ENCODE measurements around the gene NEK3.
A peak's percentile ranks its signal among the peaks of the same experiment; 100 is the strongest.

DNA sequence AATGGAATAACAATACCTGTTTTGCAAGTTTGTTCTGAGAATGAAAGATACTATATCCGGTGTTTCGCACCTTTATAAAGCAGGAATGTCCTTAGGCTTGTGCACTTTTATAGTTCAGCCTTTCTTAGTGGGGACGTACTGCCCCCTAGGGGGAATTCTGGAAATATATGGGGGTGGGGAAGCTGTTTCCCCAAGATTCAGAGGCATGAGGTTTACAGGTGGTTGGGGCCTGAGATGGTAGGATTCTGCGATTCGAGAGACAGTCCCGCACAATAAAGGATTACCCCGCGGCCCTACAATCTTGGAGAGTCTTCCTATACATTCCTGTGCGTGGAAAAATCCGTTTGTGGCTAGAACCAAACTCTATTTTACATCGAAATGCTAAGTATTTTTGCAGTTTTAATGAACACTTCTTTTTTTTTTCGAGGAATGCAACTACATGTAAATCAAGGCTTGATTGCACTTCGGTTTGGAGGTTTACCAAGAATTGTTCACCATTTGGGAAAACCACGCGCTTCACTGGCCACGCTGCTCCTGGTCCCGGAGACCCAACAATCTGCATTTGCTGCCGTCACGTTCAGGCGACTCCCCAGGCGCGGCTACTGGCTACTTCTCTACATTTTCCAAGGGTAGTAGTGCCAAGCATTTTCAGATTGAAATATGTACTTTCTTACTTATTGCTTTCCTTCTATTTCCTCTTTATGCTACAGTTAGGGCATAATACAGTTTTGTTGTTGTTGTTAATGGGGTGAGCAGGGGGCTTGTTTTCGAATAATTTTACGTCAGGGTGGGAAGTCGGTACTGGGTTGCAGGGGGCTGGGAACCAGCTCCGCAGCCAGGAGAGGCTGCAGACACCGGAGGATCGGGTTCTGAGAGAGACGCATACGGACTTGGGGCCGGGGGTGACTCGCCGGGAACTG lies 31.4 kb downstream of the NEK3 start:
- TF ChIP-seq GABPA (IDR thresholded peaks at IDR 0.05 in 1 of 2, conservative IDR thresholded peaks at IDR 0.05 in 1 of 2), result no peak
- TF ChIP-seq, protein P1, sequence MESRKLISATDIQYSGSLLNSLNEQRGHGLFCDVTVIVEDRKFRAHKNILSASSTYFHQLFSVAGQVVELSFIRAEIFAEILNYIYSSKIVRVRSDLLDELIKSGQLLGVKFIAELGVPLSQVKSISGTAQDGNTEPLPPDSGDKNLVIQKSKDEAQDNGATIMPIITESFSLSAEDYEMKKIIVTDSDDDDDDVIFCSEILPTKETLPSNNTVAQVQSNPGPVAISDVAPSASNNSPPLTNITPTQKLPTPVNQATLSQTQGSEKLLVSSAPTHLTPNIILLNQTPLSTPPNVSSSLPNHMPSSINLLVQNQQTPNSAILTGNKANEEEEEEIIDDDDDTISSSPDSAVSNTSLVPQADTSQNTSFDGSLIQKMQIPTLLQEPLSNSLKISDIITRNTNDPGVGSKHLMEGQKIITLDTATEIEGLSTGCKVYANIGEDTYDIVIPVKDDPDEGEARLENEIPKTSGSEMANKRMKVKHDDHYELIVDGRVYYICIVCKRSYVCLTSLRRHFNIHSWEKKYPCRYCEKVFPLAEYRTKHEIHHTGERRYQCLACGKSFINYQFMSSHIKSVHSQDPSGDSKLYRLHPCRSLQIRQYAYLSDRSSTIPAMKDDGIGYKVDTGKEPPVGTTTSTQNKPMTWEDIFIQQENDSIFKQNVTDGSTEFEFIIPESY (IDR thresholded peaks at IDR 0.05), result no peak
- peak; percentile 94 to 98 for TF ChIP-seq RAD21 (IDR thresholded peaks at IDR 0.05)
